Hepatocyte (in vitro differentiated cells): ENCODE measurements around the gene IL18. TPM values are rescaled to one million over a fixed set of nuclear protein-coding genes. Genes with fewer than 3 reads are reported as not detected.
"Not testable (repeated sequence)": the region's sequence is repeated elsewhere in the genome, so short reads cannot be mapped to it uniquely, and the experiment has no call there.

Experiments used
- DNase-seq: peaks from one replicate; pipeline ENCODE4 v3.0.0-alpha.2; 2016; ENCODE audit warnings: low spot score
- H2AFZ ChIP-seq: fragments of 200-600 bp; sonication (generic); 2 replicates; pipeline ENCODE4 v1.6.0; 2016; ENCODE audit warnings: antibody characterized with exemption, mild to moderate bottlenecking
- H3K27ac ChIP-seq: fragments of 200-600 bp; sonication (generic); 2 replicates; pipeline ENCODE4 v1.5.1; 2016; ENCODE audit warnings: mild to moderate bottlenecking
- H3K27me3 ChIP-seq: fragments of 200-600 bp; sonication (generic); 2 replicates; pipeline ENCODE4 v1.6.1; 2016
- H3K36me3 ChIP-seq: fragments of 200-600 bp; sonication (generic); replicated peaks from 2 replicates; pipeline ENCODE4 v1.5.1; 2016; ENCODE audit warnings: low read depth; ENCODE audit not compliant: insufficient read depth
- H3K4me1 ChIP-seq: fragments of 200-600 bp; sonication (generic); 2 replicates; pipeline ENCODE4 v1.5.1; 2016; ENCODE audit warnings: mild to moderate bottlenecking, moderate library complexity; ENCODE audit not compliant: insufficient read depth
- H3K4me2 ChIP-seq: fragments of 200-600 bp; sonication (generic); 2 replicates; pipeline ENCODE4 v1.6.0; 2016
- H3K4me3 ChIP-seq: fragments of 200-600 bp; sonication (generic); 2 replicates; pipeline ENCODE4 v1.5.1; 2016; ENCODE audit warnings: mild to moderate bottlenecking
- H3K79me2 ChIP-seq: fragments of 200-600 bp; sonication (generic); 2 replicates; pipeline ENCODE4 v1.6.0; 2017; ENCODE audit warnings: mild to moderate bottlenecking
- H3K9me2 ChIP-seq: fragments of 200-600 bp; sonication (generic); replicated peaks from 2 replicates; pipeline ENCODE4 v1.6.0; 2017; ENCODE audit warnings: mild to moderate bottlenecking; ENCODE audit not compliant: insufficient read depth
- H3K9me3 ChIP-seq: fragments of 200-600 bp; sonication (generic); 2 replicates; pipeline ENCODE4 v1.5.1; 2016; ENCODE audit warnings: low read depth, mild to moderate bottlenecking
- H4K20me1 ChIP-seq: fragments of 200-600 bp; sonication (generic); 2 replicates; pipeline ENCODE4 v1.6.0; 2016; ENCODE audit warnings: mild to moderate bottlenecking; ENCODE audit not compliant: insufficient read depth, poor library complexity, severe bottlenecking
- CTCF ChIP-seq: fragments of 200-600 bp; sonication (generic); IDR thresholded peaks from 2 replicates; pipeline ENCODE4 v1.5.1; 2016; ENCODE audit warnings: antibody characterized with exemption, mild to moderate bottlenecking; ENCODE audit not compliant: poor library complexity
- EZH2 ChIP-seq: fragments of 200-600 bp; sonication (generic); IDR thresholded peaks from 2 replicates; pipeline ENCODE4 v1.6.1; 2016; ENCODE audit warnings: antibody characterized with exemption, mild to moderate bottlenecking, borderline replicate concordance
- EZH2phosphoT487 ChIP-seq: fragments of 200-600 bp; sonication (generic); IDR thresholded peaks from one replicate; pipeline ENCODE4 v1.6.1; 2018; ENCODE audit warnings: antibody characterized with exemption, mild to moderate bottlenecking, low read depth, moderate library complexity; ENCODE audit not compliant: unreplicated experiment, severe bottlenecking
- WGBS: methylation state at CpG from one replicate; pipeline ENCODE4 v1.1.6; 2016; ENCODE audit warnings: low lambda C conversion rate; ENCODE audit errors: missing lambda C conversion rate; 5-methylcytosine and 5-hydroxymethylcytosine counted together
- polyA plus RNA-seq: library from polyadenylated mRNA; unstranded; fragments of >200 nt; fragmentation: Nextera tagmentation; extraction: Ambion mirVana; gene quantifications from 2 replicates; pipeline ENCODE4 v1.2.1, GENCODE V29; 2016
- small RNA-seq: library from RNA; depleted of rRNA; stranded (forward); fragments of <200 nt; gene quantifications from one replicate; pipeline ENCODE3, GENCODE V24; 2014
- total RNA-seq: library from RNA; depleted of rRNA; stranded (reverse); fragments of >200 nt; gene quantifications from 2 replicates; pipeline ENCODE4 v1.2.3, GENCODE V29; 2014

The IL18 gene
- total and polyA plus RNA-seq, 2 experiments from 2014 or later = 7.0 to 10.3 TPM

GRCh38 chr11:112097734-112098528, 66.0 kb downstream of the IL18 start:
- TF ChIP-seq CTCF (no peak), EZH2 (no peak), EZH2phosphoT487 (no peak)
- Histone ChIP-seq H3K36me3 (no peaks in the 10 kb centered on the region), H3K27me3 (no peaks in the 10 kb centered on the region), H3K4me3 (no peak overlapping the region), H3K9me3 (no peaks in the 10 kb centered on the region), H4K20me1 (no peaks in the 10 kb centered on the region), H3K4me2 (no peak overlapping the region), H3K79me2 (no peaks in the 10 kb centered on the region), H3K27ac (no peak overlapping the region), H3K9me2 (no peaks in the 10 kb centered on the region), H2AFZ (no peak overlapping the region), H3K4me1 (no peaks in the 10 kb centered on the region)
- DNase-seq = no peak
- 91% methylated on average over 11 of the region's 11 CpGs for WGBS

- Histone ChIP-seq H3K9me3 (no peaks in the 10 kb centered on the region), H3K4me1 (no peaks in the 10 kb centered on the region), H3K27ac (no peak overlapping the region), H3K79me2 (no peaks in the 10 kb centered on the region), H3K9me2 (no peaks in the 10 kb centered on the region), H3K36me3 (no peaks in the 10 kb centered on the region), H2AFZ (no peak overlapping the region), H3K4me2 (no peak overlapping the region), H3K4me3 (no peak overlapping the region), H4K20me1 (no peaks in the 10 kb centered on the region), H3K27me3 (no peaks in the 10 kb centered on the region)
- TF ChIP-seq EZH2 = no peak
- TF ChIP-seq CTCF = no peak
- TF ChIP-seq EZH2phosphoT487 = no peak
- DNase-seq = no peak
Observed at GRCh38 chr11:112096194-112096593, 67.7 kb downstream of the IL18 start.

GRCh38 chr11:112095302-112095701, 68.6 kb downstream of the IL18 start:
- H3K4me2 ChIP-seq, H3K9me2 ChIP-seq, H3K27ac ChIP-seq, H3K9me3 ChIP-seq, H2AFZ ChIP-seq, H3K27me3 ChIP-seq, H3K79me2 ChIP-seq, DNase-seq, H3K36me3 ChIP-seq, H4K20me1 ChIP-seq, H3K4me1 ChIP-seq, H3K4me3 ChIP-seq: not testable (repeated sequence)
- WGBS = 98% methylated on average over 2 of the region's 2 CpGs

Small RNA genes lying within 50 kb of the gene (small RNA-seq; reads per million reads assigned to genes)
- not detected for gene MRPS36P4

Other genes starting within 250 kb of the IL18 start
- gene C11orf52, start 245.2 kb downstream of the IL18 start, total RNA-seq = 8.7 and 14.8 TPM in 2 replicates
- 21.1 and 23.7 TPM in 2 replicates for gene C11orf52, start 245.2 kb downstream of the IL18 start, polyA plus RNA-seq
- gene DIXDC1, start 226.8 kb downstream of the IL18 start, total RNA-seq = 14.7 and 18.4 TPM in 2 replicates
- gene DIXDC1, start 226.8 kb downstream of the IL18 start, polyA plus RNA-seq = 5.2 and 8.2 TPM in 2 replicates
- 40.5 and 42.1 TPM in 2 replicates for gene DLAT, start 138.7 kb downstream of the IL18 start, total RNA-seq
- gene DLAT, start 138.7 kb downstream of the IL18 start, polyA plus RNA-seq = 27.9 and 32.7 TPM in 2 replicates
- 0.60 and 1.7 TPM in 2 replicates for gene PIH1D2, start 90.1 kb downstream of the IL18 start, total RNA-seq
- gene PIH1D2, start 90.1 kb downstream of the IL18 start, polyA plus RNA-seq = 2.2 and 3.1 TPM in 2 replicates
- 21.2 and 24.6 TPM in 2 replicates for gene NKAPD1, start 89.8 kb downstream of the IL18 start, total RNA-seq
- 8.8 and 21.5 TPM in 2 replicates for gene NKAPD1, start 89.8 kb downstream of the IL18 start, polyA plus RNA-seq
- gene TIMM8B, start 77.3 kb downstream of the IL18 start, total RNA-seq = 62.5 and 62.8 TPM in 2 replicates
- gene TIMM8B, start 77.3 kb downstream of the IL18 start, polyA plus RNA-seq = 126 and 128 TPM in 2 replicates
- 151 and 152 TPM in 2 replicates for gene SDHD, start 77.2 kb downstream of the IL18 start, total RNA-seq
- gene SDHD, start 77.2 kb downstream of the IL18 start, polyA plus RNA-seq = 144 and 158 TPM in 2 replicates
- 0.50 and 4.4 TPM in 2 replicates for gene TEX12, start 3.3 kb upstream of the IL18 start, total RNA-seq
- not detected in 2 replicates for gene TEX12, start 3.3 kb upstream of the IL18 start, polyA plus RNA-seq
- 23.9 and 30.8 TPM in 2 replicates for gene BCO2, start 11.4 kb upstream of the IL18 start, total RNA-seq
- gene BCO2, start 11.4 kb upstream of the IL18 start, polyA plus RNA-seq = 39.1 and 64.5 TPM in 2 replicates
- gene PTS, start 62.3 kb upstream of the IL18 start, total RNA-seq = 37.5 and 44.3 TPM in 2 replicates
- gene PTS, start 62.3 kb upstream of the IL18 start, polyA plus RNA-seq = 81.7 and 84.6 TPM in 2 replicates
- gene PLET1, start 96.8 kb upstream of the IL18 start, total RNA-seq = not detected in 2 replicates
- gene PLET1, start 96.8 kb upstream of the IL18 start, polyA plus RNA-seq = 0.34 TPM in 1 of 2 replicates, not detected in the other